GM11168 (cell line): ENCODE results near the gene PHEX.
"Not testable (repeated sequence)": the region's sequence is repeated elsewhere in the genome, so short reads cannot be mapped to it uniquely, and the experiment has no call there.

Experiments
- in situ Hi-C: fragments of 300-500 bp; cut with MboI; formaldehyde crosslinking; loops from one replicate; pipeline ENCODE4 v1.12.0; 2022; ENCODE audit warnings: low sequenced_read_pairs; ENCODE audit not compliant: unreplicated experiment

Gene PHEX

DNA sequence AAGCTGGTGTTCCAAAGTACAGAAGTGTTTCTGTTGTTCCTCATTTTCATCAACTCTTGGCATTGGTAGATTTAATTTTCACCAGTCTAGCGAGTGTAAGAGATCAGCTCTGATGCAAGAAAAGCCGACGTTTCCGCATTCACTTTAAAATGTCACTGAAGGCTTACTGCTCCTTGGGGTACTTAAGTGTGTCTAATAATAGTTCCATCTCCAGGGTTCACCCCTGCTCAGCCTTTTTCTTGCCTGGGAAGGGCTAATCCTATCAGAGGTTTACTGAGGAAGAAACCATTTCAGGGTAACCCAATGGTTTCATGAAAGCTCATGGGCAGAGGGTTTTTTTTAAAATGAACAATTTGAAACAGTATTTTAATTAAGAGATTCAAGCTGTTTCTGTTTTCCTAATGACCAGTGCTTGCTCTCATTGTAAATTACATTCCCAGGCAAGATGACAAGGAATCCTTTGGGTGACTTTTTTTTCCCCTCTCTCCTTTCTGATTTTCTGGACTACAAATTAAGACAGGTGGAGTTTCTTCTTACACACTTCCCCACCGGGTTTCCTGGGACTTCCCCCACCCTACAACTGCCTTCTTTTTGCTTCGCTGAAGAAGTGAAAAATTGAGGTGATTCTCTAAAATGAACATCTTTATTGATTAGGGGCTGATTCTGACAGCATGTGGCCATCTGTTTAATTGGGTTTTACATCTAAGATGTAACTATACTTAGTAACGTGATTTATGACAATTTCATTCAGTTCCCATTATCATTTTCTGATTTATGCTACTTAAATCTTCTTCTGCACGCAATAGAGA lies 161.9 kb downstream of the PHEX start:
- in situ Hi-C loops: loop anchor here (25.0 kb wide), 1 partner anchor 207 kb away; no protein-coding TSS in a partner anchor

DNA sequence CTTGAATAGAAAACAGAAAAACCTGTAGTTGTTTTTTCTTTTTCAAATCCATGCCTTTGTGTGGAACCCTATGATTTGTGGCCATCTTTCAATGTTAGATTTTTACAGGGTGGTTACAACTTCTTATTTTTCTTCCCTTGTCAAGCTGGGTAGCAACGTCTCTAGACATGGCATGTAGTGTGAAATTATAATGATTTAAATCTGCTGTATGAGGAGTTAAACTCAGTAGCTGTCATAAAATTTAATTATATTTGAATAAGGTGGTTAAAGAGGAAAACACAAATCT lies 162.5 kb downstream of the PHEX start:
- in situ Hi-C loops: loop anchor here (25.0 kb wide), 1 partner anchor 207 kb away; no protein-coding TSS in a partner anchor

DNA sequence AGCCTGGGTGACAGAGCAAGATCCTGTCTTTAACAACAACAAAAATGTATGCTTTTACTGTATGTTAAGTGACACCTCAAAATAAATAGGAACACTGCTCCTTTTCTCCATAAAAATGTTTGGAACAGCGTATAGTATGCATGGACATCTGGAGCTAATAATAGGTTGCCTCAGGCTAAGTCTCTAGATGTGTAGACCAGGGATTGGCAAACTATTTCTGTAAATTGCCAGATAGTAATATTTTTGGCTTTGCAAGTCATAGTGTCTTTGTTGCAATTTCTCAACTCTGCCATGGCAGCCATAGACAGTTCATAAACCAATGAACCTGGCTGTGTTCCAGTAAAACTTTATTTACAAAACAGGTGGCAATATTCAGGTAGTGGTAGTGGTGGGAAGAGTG lies 164.0 kb downstream of the PHEX start:
- in situ Hi-C loops: loop anchor here (25.0 kb wide), 1 partner anchor 209 kb away; no protein-coding TSS in a partner anchor

DNA sequence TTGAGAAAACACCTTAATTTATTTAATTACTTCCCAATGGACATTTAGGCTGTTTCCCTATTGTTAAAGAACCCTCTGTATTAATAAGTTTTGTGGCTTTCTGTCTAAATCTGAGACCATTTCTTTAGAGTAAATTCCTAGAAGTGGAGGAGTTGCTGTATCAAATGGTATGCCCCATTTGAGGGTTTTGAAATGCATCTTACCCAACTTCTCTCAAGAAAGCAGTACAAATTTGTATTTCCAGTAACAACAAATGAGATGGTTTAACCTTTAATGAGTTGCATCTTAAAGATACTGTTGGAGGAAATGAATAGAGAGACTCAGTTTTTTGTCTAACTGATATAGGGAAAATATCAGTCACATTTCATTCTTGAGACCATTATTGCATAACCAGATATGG lies 170.1 kb downstream of the PHEX start:
- in situ Hi-C loops: no loop called here

DNA sequence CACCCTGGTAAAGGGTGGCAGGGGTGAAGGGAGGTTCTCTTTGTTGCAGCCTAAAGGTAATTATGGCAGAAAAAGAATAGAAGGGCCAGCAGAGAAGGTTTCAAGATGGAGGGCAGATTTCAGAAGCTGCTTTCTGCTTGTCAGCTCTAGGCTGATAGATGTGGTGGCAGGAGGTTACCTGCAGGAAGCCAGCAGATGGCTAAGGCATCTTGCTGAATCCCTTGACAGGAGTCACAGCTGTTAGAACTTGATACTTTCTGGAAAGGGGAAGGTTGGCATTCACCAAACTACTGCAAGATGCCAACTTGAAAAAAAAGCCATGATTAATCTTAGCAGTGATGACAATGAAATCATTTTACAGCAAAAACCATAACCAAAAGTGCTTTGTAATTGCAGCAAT lies 171.1 kb downstream of the PHEX start:
- in situ Hi-C loops: no loop called here

DNA sequence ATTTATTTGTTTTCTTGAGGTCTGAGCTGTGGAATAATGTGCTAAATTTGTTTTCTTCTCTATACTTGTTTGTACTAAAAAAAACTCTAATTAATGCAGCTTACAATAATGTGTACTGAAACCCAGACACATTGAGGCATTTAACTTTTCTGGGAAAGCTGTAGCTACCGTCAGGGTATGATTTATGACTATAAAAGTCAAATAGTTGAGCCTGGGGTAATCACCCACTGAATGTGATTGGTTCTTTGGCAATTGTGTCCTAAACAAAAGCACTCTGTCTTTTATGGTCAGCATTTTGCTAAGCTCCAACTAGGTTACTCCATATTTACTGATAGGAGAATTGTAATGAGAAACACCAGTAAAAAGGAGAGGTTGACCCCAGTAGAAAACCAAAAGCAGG lies 174.7 kb downstream of the PHEX start:
- in situ Hi-C loops: no loop called here

DNA sequence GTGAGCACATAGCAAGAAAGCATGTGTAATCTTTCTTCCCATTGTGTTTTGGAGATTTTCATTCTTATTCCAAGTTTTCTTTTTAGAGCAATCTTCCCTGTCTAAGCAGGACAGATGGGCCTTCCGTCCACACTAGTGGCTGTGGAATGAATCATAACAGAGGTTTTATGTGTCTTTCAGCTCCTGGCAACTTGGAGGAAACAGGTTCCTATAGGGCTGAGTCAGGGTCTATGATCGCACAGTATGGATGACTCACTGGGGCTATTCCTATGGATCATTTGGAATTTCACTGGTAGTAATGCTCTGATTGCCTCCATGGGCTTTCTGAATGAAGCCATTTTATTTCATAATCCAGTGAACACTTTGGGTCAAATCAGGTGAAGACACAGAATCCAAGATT lies 188.8 kb downstream of the PHEX start:
- in situ Hi-C loops: no loop called here

DNA sequence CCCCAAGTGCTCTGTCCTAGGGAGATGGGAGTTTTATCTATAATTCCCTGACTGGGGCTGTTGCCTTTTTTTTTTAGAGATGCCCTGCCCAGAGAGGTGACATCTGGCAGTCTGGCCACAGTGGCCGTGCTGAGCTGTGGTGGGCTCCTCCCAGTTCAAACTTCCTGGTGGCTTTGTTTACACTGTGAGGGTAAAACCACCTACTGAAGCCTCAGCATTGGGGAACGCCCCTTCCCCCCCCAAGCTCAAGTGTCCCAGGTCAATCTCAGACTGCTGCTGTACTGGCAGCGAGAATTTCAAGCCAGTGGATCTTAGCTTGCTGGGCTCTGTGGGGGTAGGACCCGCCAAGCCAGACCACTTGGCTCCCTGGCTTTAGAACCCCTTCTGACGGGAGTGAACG lies 202.3 kb downstream of the PHEX start:
- in situ Hi-C loops: no loop called here

DNA sequence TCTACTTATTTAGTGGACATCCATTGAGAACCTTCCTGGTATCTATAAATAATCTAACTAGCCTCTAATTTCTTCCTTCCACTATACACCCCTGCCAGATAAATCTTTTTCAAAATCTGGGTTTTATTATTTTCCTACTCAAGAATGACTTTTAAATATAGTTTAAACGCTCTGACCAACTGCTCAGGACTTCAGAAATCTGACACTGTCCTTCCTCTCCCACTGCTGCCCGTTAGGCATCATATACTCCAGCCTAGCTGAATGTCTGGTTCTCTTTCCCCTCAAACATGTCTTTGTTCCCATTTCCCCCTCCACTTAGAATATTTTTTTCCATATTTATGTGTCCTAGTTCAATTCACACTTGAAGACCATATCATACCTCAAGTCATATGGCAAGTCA lies 205.4 kb downstream of the PHEX start:
- in situ Hi-C loops: no loop called here

DNA sequence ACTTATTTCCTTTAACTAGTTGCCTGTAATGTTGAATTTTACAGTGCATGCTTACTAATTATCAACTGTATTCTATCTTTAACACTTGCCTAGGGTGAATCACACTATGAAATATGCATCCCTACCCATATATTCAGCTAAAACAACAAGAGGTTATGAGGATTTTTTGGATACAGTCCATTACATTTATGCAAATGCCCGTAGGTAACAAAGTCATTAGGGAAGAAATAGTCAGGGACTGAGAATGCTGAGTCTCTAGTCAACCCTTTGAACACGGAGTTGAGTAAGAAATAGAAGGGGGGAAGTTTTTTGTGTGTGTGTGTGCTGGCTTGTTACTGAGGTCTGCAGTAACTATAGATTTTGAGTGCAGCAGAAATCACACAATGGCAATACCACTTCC lies 214.5 kb downstream of the PHEX start:
- in situ Hi-C loops: no loop called here

DNA sequence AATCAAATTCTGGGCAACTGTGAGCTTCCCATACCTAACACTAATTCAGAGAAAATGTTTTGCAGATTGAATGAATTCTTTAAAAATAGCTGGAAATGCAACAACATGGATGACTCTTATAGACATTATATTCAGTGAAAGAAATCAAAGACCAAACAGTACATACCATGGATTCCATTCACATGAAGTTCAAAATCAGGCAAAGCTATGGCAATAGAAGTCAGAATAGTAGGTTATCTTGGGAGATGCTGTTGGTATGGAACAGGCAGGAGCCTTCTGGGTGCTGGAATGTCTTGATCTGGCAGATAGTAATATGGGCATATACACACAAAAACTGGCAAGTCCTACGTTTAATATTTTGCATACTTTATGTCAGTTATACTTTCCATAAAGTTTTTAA lies 215.0 kb downstream of the PHEX start:
- in situ Hi-C loops: no loop called here

DNA sequence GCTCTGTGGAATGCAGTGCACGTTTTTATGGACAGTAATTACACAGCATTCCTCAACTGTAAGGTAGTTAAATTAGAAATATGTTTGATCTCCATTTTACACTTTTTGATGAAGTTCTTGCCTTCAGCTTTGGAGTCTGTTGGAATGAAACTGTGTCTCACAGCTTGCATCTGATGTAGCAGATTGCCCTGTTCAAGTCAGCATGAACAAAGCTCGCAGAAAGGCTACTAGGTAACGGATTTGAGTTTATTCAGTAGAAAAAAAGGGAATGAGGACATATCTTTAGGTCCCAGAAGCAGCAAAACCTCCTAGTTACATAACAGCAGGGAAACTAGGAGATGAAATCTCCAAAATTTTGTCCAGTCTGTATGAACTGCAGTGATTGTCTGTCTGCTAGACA lies 216.3 kb downstream of the PHEX start:
- in situ Hi-C loops: no loop called here

DNA sequence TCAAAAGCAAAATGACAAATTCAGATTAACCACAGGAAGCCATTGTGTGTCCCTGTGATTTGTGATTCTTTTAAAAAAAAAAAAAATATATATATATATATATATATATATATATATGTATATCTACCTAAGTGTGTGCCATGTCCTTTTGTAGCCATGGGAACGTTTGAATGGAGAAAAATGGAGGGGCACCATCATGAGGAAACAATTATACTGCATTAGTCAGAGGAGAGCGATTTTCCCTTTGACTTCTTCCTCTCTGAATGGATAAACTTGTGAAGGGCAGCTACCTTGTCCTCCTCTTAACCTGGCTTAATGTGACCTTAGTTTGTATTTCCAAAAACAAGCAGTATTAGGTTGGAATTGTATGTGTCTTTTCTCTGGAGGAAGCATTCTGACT lies 217.2 kb downstream of the PHEX start:
- in situ Hi-C loops: no loop called here

DNA sequence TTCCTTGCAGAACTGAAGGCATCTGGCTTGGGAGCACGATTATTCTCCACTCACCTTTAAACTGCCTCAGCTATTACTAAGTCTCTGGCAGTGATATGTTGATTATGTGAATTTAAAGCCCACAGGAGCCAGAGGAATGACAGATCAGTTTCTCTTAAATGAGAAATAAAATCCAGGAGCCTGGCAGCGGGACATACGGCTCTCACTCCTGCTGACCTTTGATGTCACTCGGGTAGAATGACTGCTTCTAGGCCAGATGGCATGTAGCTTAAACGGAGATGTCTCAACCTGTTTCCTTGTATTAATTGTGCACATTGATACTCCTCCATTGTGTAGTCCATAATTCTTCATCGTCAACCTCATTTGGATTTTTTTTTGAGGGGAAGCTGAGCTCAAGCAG lies 236.6 kb downstream of the PHEX start:
- in situ Hi-C loops: no loop called here

DNA sequence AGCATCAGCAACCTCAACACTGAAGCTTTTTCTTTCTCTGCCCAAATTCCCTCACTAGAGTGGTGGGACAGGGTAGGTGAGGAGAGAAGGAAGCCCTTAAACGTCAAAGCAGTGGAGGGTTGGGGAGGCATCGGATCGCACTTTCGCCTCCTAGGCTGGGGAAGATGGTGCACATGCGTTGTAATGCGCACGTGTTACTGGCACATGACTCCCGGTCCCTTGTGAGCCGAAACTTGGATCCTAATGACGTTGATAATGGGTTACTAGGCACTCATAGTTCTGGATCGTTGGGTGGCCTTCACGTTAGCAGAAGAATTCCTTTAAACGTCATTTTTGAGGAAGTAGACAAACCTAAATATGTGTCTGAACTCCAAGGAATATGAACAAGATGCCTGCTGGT lies 240.5 kb downstream of the PHEX start, which contains the start of gene CBLL2:
CBLL2 (plus strand) TSS at position 301 of the 400 bp plus-strand sequence; CDS start at position 380, 79 bp downstream.
- in situ Hi-C loops: no loop called here

DNA sequence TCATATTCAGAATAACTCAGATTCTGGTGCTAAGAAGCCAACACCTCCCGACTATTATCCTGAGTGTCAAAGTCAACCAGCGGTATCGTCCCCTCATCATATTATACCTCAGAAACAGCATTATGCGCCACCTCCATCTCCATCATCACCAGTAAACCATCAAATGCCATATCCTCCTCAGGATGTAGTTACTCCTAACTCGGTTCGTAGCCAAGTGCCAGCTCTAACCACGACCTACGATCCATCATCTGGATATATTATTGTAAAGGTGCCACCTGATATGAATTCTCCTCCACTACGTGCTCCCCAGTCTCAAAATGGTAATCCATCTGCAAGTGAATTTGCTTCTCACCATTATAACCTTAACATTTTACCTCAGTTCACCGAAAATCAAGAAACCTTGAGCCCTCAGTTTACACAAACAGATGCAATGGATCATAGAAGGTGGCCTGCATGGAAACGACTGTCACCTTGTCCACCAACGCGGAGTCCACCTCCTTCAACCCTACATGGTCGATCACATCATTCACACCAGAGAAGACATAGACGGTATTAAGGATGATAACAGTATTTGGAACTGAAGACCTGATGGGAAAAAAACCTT lies 241.7 kb downstream of the PHEX start:
- in situ Hi-C loops: no loop called here

DNA sequence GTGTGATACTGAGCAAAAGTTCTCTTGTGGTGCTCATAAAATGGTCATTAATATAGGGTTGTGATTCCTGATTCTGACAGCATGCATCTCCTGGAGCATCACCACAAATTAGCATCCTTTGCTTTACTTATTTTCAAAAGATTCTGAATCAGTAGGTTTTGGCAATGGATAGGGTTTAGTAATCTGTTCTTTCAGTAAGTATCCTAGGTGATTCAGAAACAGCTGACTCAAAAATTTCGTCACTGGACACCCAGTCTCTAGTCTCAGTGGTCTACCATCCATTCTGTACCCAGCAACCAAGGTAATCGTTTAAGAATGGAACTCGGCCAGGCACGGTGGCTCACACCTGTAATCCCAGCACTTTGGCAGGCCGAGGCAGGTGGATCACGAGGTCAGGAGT lies 244.7 kb downstream of the PHEX start:
- in situ Hi-C loops: no loop called here

DNA sequence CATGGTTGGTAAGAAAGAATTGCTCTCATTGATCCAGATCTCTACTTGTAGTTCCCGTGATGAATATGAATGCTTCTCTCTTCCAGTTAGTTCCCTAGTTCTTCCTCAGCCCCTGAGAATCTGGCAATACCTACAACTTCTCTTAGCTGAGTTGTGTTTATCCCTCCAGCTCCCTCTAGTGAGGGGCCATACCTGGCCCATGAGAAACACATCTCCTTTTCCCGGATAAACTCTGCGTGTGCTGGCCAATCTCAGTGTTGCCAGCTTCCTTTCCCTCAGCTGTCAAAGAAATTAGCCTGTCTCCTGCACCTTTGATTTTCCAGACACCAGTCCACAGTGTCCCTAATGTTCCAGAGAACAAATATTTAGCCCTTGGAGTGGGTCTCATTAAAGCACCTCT lies 246.2 kb downstream of the PHEX start:
- in situ Hi-C loops: no loop called here

DNA sequence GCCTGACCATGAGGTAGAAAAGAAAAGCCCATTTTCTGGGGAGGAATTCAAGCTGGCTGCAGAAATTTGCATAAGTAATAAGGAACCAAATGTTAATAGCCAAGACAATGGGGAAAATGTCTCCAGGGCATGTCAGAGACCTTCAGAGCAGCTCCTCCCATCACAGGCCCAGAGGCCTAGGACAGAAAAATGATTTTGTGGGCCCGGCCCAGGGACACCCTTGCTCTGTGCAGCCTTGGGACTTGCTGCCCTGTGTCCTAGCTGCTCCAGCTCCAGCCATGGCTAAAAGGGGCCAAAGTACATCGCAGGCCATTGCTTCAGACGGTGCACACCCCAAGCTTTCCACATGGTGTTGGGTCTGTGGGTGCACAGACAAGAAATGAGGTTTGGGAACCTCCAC lies 257.1 kb downstream of the PHEX start:
- in situ Hi-C loops: not testable (repeated sequence)

DNA sequence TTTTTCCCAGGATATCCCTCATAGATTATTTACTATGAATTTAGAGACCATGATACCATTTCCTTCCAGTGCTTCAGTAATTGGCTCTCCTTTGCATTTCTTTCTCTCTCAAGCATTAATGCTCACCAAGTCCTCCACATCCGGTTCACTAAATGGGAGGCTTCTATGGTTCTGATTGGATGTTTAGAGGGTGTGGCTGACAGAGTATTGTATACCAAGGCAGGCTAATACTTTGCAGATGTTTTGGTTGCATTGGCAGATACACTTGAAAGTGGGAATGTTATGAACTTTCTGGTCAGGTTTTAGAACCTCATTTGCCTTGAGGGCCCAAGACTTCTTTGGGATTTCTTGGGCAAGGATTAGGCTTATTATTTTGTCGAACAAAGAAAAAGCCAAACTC lies 264.7 kb downstream of the PHEX start:
- in situ Hi-C loops: no loop called here

DNA sequence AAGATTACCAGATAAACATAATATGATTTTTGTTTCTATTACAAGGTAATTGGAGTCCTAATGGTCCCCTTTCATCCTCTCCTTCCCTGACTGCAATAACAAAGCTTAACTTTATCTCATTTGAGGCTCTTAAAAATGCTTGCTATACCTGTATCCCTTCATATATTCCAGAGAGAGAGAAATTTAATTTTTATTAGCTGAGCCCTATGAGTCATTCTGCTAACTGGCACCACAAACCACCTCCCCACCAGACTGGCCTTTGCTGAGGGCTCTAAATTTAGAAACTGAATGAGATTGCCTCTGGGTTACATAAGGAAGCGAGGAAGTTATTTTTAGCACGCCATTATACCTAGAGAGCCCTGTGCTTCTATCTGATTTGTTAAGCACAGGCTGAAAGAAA lies 268.0 kb downstream of the PHEX start:
- in situ Hi-C loops: no loop called here
